GM03348 (cell line): ENCODE measurements around the gene LRRC52.
"Not testable (repeated sequence)": the region's sequence is repeated elsewhere in the genome, so short reads cannot be mapped to it uniquely, and the experiment has no call there.

Source experiments
- DNase-seq: peaks from one replicate; pipeline ENCODE4 v3.0.0; 2012; ENCODE audit warnings: low spot score

The LRRC52 gene

DNA sequence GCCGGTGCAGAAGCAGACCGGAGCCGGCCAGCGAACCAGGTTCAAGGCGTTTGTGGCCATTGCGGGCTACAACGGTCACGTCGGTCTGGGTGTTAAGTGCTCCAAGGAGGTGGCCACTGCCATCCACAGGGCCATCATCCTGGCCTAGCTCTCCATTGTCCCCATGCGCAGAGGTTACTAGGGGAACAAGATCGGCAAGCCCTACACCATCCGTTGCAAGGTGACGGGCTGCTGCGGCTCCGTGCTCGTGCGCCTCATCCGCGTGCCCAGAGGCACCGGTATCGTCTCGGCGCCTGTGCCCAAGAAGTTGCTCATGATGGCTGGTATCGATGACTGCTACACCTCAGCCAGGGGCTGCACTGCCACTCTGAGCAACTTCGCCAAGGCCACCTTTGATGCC is 38.1 kb downstream of the LRRC52 start:
- no peak for DNase-seq

GRCh38 chr1:165586398-165586797 is 42.6 kb downstream of the LRRC52 start:
- DNase-seq: no peak

- DNase-seq: not testable (repeated sequence)
Observed at GRCh38 chr1:165591391-165591790, 47.6 kb downstream of the LRRC52 start.

GRCh38 chr1:165592945-165593823 is 49.4 kb downstream of the LRRC52 start:
- peak; percentile 76 for DNase-seq

DNA sequence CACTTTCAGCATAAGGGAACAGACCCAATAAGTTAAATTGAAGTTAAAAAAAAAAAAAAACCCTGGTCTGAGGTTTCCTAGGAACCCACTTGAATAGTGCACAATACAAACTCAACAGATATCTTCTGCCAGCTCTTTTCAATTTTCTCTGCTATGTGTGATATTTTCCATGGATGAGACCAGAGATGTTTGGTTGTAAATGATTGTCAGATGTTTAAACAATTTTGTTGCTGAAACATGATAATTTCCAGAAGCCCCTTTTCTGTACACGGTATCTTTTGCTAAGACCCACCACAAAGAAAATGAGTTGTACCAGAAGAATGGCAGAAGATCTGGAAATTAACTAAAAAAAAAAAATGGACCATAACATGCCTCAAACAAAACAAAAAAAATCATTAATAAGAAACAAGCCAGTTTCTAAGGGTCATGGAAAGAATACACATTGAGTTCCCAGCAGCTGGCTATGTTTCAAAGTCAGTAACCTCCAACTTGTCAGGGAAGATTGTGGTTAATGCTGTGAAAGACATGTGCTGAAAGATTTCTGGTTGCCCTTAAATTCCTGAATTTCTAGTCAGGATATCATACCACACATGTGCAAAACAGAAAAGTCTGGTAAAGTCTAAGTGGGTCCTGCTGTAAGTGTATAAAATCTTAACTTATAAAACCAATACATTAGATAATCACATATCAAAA is 51.6 kb downstream of the LRRC52 start:
- DNase-seq: peak; percentile 51

DNA sequence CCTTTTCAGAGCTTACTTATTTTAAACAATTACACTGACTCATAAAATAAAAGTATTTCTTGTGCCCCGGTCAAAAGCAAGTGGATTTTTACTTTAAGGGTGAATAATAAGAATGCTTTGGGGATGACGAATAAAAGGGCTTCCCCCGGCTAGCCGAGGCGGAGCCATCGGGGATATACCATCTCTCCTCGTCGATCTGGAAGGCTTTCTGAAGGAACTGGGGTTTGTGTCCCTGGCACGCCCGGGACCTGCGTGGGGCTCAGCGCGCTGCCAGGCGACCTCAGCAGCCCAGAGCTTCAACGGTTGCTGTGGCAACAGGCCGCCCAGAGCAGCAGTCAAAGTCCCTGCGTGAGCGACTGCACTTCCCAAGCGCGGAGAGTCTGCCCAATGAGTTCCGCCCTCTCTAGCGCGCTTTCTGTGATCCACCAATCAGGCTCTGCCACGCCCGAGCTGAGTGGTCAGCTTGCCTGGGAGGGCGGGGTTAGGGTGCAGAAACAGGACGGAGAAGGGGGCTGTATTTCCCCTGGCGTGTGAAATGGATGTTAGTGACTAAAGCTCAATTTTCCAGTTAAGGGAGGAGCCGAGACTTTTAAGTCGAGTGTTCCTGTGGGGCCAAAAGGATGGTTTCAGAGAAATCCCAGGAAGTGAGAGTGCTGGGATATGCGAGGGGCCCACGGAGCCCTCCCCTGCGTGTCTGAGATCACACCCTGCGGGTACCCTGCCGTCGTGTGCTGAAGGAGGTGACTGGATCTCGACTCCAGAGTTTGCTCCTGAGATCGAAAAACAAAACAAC is 54.3 kb downstream of the LRRC52 start:
- peak; percentile 98 for DNase-seq

DNA sequence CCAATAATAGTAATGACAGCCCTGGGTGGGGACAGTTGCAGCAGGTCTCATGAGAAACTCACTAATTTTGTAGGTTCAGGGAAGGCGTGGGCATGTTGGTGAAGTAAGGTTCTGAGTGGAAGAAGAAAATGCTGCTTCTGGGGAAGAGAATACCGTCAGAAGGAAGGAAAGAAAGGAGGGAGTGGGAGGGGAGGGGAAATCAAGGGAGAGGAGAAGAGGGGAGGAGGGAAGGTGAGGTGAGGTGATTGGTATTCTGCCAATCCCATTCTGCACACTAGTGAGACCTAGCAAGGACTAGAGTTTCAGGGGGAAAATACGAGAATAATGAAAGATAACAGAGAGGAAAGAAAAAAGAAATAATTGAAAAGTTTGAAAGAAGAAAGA is 54.9 kb downstream of the LRRC52 start:
- DNase-seq: no peak

- DNase-seq: no peak
Observed at GRCh38 chr1:165600793-165601192, 57.0 kb downstream of the LRRC52 start.

DNA sequence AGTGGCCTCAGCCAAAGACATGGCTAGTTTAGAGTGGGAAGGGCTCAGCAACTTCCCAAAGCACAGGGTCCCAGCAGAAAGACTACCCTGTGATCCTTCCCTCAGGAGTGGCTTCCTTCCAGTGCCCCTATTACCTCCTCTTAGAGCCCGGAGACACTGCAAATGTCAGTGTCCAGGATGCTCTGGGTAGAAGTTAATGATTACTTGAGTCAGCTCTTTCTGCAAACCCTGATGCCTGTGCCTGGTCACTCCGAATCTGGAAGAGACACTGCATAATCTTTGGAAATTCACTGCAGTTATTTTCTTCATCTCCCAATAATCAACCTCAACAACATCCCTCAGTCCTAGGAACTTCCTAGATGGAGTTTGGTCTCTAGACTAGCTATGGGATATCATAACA is 60.0 kb downstream of the LRRC52 start:
- no peak for DNase-seq

DNA sequence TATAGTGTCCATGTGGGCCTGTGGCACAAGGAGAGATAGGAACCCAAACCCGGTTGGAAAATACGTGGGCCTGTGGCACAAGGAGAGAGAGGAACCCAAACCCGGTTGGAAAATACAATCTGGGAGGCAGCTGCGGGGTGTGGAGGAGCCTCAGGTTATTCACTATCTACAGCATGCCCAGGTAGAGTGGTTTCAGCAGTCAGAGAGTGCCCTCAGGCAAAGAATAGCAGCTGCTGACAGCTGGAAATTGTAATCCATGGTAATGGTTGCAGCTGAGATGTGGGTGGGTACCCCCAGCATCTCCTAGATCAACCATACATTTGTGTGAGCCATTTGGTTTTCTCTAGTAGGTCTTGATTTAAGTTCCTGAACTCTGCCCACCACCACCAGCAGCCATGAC is 61.4 kb downstream of the LRRC52 start:
- no peak for DNase-seq

DNA sequence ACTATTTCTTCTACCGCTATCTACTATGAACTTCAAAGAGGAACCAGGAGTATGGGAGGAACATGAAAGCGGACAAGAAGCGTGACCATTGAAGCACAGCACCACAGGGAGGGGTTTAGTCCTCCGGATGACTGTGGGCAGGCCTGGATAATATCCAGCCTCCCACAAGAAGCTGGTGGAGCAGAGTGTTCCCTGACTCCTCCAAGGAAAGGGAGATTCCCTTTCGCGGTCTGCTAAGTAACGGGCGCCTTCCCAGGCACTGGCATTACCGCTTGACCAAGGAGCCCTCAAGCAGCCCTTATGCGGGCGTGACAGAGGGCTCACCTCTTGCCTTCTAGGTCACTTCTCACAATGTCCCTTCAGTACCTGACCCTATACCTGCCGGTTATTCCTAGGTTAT is 62.9 kb downstream of the LRRC52 start:
- not testable (repeated sequence) for DNase-seq

DNA sequence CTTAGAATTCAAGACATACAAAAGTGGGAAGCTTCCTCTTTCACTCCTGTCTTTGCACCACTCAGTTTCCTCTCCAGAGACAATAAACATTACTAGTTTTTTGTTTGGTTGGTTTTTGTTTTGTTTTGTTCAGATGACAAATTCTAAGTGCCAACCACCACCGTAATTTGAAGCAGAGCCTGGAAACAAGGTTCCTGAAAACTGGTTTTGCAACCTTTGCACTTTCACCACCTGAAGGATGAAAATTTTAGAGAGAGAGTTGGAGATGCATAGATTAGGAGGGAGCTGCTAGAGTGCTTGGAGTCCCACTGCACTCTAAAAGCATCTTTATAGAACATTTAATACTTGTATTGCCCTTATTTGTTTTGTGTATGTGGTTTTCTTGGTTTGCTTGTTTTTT is 67.1 kb downstream of the LRRC52 start:
- no peak for DNase-seq

GRCh38 chr1:165612062-165612461 is 68.3 kb downstream of the LRRC52 start:
- DNase-seq: no peak
